ENCODE results near the gene DUSP11. TPM values are rescaled to one million over a fixed set of nuclear protein-coding genes. Genes with fewer than 3 reads are reported as not detected.

The DUSP11 gene
- total and polyA plus RNA-seq, 2 of the 13 experiments (the other 11 are each of a cell fraction or from before 2014, with no cell fraction given) = 30.5 to 36.2 TPM

DNA sequence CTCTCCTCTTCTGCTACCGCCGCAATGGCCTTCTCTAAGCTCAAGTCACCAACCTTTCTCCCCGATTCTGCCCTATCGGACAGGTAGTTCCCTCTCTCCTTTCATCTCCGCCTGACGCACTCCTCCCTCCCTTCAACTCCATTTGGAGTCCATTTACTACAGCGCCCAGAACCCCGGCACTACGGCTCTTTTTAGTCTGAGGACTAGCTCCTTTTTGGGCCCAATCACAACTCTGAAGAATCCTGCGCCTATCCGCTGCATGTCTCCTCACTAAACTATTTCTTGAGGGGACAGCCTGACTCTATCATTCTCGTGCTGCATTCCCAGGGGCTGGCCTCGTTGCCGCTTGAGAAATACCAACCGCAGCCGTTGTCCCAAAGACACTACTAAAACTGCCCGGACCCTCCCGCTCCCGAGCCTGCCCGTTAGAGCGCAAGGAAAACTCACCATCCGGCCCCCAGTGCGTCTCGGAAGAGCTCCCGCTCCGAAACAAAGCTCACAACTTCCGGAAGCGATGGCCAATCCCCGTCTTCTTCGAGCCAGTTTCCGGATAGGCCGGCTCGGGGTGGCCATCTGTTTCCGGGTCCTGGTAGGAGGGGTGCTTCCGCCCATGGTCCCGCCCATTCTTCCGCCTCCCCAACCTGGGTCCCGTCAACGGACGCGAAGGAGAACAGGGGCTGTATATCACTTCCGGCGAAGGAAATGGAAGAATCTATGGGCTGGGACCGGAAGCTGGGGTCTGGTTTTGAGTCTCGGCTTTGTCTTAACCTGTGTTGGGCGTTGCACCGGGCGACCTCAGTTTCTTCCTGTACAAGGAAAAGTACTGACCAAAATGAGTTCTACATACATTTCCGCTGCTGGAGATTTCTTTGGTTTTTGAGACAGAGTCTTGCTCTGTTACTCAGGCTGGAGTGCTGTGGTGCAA, 42.8 kb downstream of the DUSP11 start, which contains the start of gene TPRKB (continued):
- 0 out of 2 replicates have a peak, but pooled peaks have one; percentile 59 for TF ChIP-seq ZBTB3 (CRISPR knock-in tag; IDR thresholded peaks at IDR 0.05; ENCODE audit: borderline replicate concordance, low read depth)
- TF ChIP-seq ZNF614 (CRISPR knock-in tag; IDR thresholded peaks at IDR 0.05; ENCODE audit: borderline replicate concordance) = peak; percentile 92; the same call in 1 of the 2 replicates
- 0 out of 2 replicates have a peak, but pooled peaks have one; percentile 38 for TF ChIP-seq ZBTB20 (CRISPR knock-in tag; IDR thresholded peaks at IDR 0.05; ENCODE audit: borderline replicate concordance, low read depth)
- 0 out of 2 replicates have a peak, but pooled peaks have one; percentile 23 for TF ChIP-seq ZNF296 (CRISPR knock-in tag; conservative IDR thresholded peaks at IDR 0.05)
- TF ChIP-seq PAX8 (CRISPR knock-in tag; IDR thresholded peaks at IDR 0.05; ENCODE audit: borderline replicate concordance) = peak; percentile 91; the same call in 1 of the 2 replicates
- no peak for TF ChIP-seq HNRNPUL1 (IDR thresholded peaks at IDR 0.05; ENCODE audit: low read depth, low read length)
- TF ChIP-seq ZNF839 (CRISPR knock-in tag; IDR thresholded peaks at IDR 0.05; ENCODE audit: borderline replicate concordance) = peak; percentile 91
- TF ChIP-seq CEBPG (CRISPR knock-in tag; IDR thresholded peaks at IDR 0.05) = peak; percentile 19; the same call in 1 of the 2 replicates
- peak; percentile 86; the same call in 1 of the 2 replicates for TF ChIP-seq ZNF101 (CRISPR knock-in tag; IDR thresholded peaks at IDR 0.05; ENCODE audit: borderline replicate concordance, low read depth)
- TF ChIP-seq ZNF746 (CRISPR knock-in tag; IDR thresholded peaks at IDR 0.05) = peak; percentile 41; the same call in 1 of the 2 replicates
- TF ChIP-seq ZBTB7B (CRISPR knock-in tag; IDR thresholded peaks at IDR 0.05) = peak; percentile 70
- TF ChIP-seq ZEB1 (IDR thresholded peaks at IDR 0.05; ENCODE audit: insufficient replicate concordance, low read depth) = peak; percentile 53
- TF ChIP-seq RFX1 (IDR thresholded peaks at IDR 0.05) = no peak
- peak; percentile 84 for TF ChIP-seq ZNF205 (CRISPR knock-in tag; IDR thresholded peaks at IDR 0.05)
- TF ChIP-seq, protein P1, sequence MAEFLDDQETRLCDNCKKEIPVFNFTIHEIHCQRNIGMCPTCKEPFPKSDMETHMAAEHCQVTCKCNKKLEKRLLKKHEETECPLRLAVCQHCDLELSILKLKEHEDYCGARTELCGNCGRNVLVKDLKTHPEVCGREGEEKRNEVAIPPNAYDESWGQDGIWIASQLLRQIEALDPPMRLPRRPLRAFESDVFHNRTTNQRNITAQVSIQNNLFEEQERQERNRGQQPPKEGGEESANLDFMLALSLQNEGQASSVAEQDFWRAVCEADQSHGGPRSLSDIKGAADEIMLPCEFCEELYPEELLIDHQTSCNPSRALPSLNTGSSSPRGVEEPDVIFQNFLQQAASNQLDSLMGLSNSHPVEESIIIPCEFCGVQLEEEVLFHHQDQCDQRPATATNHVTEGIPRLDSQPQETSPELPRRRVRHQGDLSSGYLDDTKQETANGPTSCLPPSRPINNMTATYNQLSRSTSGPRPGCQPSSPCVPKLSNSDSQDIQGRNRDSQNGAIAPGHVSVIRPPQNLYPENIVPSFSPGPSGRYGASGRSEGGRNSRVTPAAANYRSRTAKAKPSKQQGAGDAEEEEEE (CRISPR knock-in tag; IDR thresholded peaks at IDR 0.05; ENCODE audit: borderline replicate concordance) = 0 out of 2 replicates have a peak, but pooled peaks have one; percentile 63
- peak; percentile 60 for TF ChIP-seq KDM1A (CRISPR knock-in tag; IDR thresholded peaks at IDR 0.05)
- TF ChIP-seq ZNF331 (CRISPR knock-in tag; IDR thresholded peaks at IDR 0.05) = peak; percentile 97
- peak; percentile 57; the same call in 1 of the 2 replicates for TF ChIP-seq RCOR2 (CRISPR knock-in tag; IDR thresholded peaks at IDR 0.05)
- peak; percentile 100 for TF ChIP-seq EHMT2 (IDR thresholded peaks at IDR 0.05; ENCODE audit: borderline replicate concordance, low read depth, low read length)
- peak; percentile 92 for TF ChIP-seq ASH2L (IDR thresholded peaks at IDR 0.05; ENCODE audit: insufficient read length, low read depth, low read length)
- peak; percentile 74 for TF ChIP-seq SP5 (CRISPR knock-in tag; IDR thresholded peaks at IDR 0.05; ENCODE audit: borderline replicate concordance, low read depth)
- TF ChIP-seq ZNF841 (CRISPR knock-in tag; IDR thresholded peaks at IDR 0.05; ENCODE audit: borderline replicate concordance) = no peak
- TF ChIP-seq, protein P2, sequence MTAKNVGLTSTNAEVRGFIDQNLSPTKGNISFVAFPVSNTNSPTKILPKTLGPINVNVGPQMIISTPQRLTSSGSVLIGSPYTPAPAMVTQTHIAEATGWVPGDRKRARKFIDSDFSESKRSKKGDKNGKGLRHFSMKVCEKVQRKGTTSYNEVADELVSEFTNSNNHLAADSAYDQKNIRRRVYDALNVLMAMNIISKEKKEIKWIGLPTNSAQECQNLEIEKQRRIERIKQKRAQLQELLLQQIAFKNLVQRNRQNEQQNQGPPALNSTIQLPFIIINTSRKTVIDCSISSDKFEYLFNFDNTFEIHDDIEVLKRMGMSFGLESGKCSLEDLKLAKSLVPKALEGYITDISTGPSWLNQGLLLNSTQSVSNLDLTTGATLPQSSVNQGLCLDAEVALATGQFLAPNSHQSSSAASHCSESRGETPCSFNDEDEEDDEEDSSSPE (CRISPR knock-in tag; IDR thresholded peaks at IDR 0.05) = peak; percentile 97
- no peak for TF ChIP-seq NPAS2 (CRISPR knock-in tag; IDR thresholded peaks at IDR 0.05; ENCODE audit: borderline replicate concordance)
- TF ChIP-seq MATR3 (CRISPR knock-in tag; IDR thresholded peaks at IDR 0.05) = no peak
- TF ChIP-seq MAF1 (CRISPR knock-in tag; IDR thresholded peaks at IDR 0.05; ENCODE audit: borderline replicate concordance) = no peak
- 0 out of 2 replicates have a peak, but pooled peaks have one; percentile 44 for TF ChIP-seq POLR2AphosphoS2 (IDR thresholded peaks at IDR 0.05; ENCODE audit: low read depth, low read length)
